ENCODE data around the gene COL4A1. TPM values are rescaled to one million over a fixed set of nuclear protein-coding genes. Genes with fewer than 3 reads are reported as not detected.

Gene COL4A1
- total RNA-seq, 3 donors from 2014 or later = 118 to 1,008 (median 370) TPM

- Histone ChIP-seq H3K4me3 (no peak overlapping the region), H3K27me3 (no peaks in the 10 kb centered on the region), H3K36me3 (no peaks in the 10 kb centered on the region), H3K9me3 (no peaks in the 10 kb centered on the region), H3K4me1 (no peaks in the 10 kb centered on the region), H3K27ac (no peak overlapping the region)
- intact Hi-C loops (cut with DNase I; ENCODE audit: low total_unique reads) = no loop called here
- no peak for TF ChIP-seq POLR2A (IDR thresholded peaks at IDR 0.05)
- no peak for TF ChIP-seq CTCF (IDR thresholded peaks at IDR 0.05)
- TF ChIP-seq POLR2AphosphoS5 (IDR thresholded peaks at IDR 0.05) = no peak
- no peak for DNase-seq (ENCODE audit: low spot score in 2 of 2)
Observed at GRCh38 chr13:110290826-110291225, 16.1 kb downstream of the COL4A1 start.

DNA sequence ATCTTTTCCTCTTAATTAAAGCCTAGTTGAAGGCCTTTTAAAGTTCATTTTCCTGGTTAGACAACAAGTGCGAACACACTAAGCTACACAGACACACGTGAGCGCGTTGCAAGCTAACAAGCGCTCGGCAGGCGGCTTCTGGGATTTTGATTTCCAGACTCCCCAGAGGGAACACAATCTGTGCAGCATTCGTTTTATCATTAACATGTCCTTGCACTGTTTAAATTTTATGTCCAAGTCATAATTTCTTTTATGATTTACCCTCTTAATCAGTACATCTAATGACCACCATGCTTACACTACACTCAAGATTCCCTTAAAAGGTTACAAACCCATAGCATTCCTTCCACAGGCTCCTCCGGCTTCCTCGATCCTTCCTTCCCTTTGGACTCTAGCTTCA is 16.8 kb downstream of the COL4A1 start:
- no peak for TF ChIP-seq POLR2A (IDR thresholded peaks at IDR 0.05)
- no peak for TF ChIP-seq POLR2AphosphoS5 (IDR thresholded peaks at IDR 0.05)
- no peak for TF ChIP-seq CTCF (IDR thresholded peaks at IDR 0.05)
- Histone ChIP-seq H3K36me3 (no peaks in the 10 kb centered on the region), H3K9me3 (no peaks in the 10 kb centered on the region), H3K4me3 (no peak overlapping the region), H3K4me1 (no peaks in the 10 kb centered on the region), H3K27me3 (no peaks in the 10 kb centered on the region), H3K27ac (no peak overlapping the region)
- intact Hi-C loops (cut with DNase I; ENCODE audit: low total_unique reads) = no loop called here
- no peak for DNase-seq (ENCODE audit: low spot score in 2 of 2)

- H3K9me3 ChIP-seq = no peaks in the 10 kb centered on the region
- TF ChIP-seq POLR2A (IDR thresholded peaks at IDR 0.05) (no peak), POLR2AphosphoS5 (IDR thresholded peaks at IDR 0.05) (no peak), CTCF (IDR thresholded peaks at IDR 0.05) (no peak)
- no peaks in the 10 kb centered on the region for H3K4me1 ChIP-seq
- H3K36me3 ChIP-seq = no peaks in the 10 kb centered on the region
- no peaks in the 10 kb centered on the region for H3K27me3 ChIP-seq
- H3K27ac ChIP-seq = no peak overlapping the region
- DNase-seq (ENCODE audit: low spot score in 2 of 2) = no peak
- intact Hi-C loops (cut with DNase I; ENCODE audit: low total_unique reads) = no loop called here
- no peak overlapping the region for H3K4me3 ChIP-seq
Observed at GRCh38 chr13:110289661-110290060, 17.3 kb downstream of the COL4A1 start.

DNA sequence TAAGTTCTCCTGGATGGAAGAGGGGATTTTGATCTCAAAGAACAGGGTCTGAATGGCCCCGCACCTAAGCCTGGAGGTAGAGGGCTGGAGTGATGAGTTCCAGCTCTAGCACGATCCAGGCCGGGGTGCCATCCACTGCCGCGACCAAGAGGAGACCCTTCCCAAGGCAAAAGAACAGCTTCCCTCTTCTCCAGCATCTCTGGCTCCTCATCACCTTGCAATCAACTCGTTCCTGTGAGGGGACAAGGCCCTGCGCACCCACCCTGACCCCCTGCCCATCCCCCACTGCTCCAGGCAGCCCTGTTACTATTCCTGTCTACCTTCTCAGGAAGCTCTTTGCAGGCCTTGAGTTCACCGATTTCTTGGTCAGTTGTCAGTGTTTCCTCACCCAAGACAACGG is 17.8 kb downstream of the COL4A1 start:
- DNase-seq (ENCODE audit: low spot score in 2 of 2) = no peak
- Histone ChIP-seq H3K9me3 (no peaks in the 10 kb centered on the region), H3K27ac (no peak overlapping the region), H3K4me3 (no peak overlapping the region), H3K36me3 (no peaks in the 10 kb centered on the region), H3K27me3 (no peaks in the 10 kb centered on the region), H3K4me1 (no peaks in the 10 kb centered on the region)
- TF ChIP-seq CTCF (IDR thresholded peaks at IDR 0.05) (no peak), POLR2AphosphoS5 (IDR thresholded peaks at IDR 0.05) (no peak), POLR2A (IDR thresholded peaks at IDR 0.05) (no peak)
- intact Hi-C loops (cut with DNase I; ENCODE audit: low total_unique reads) = no loop called here

- H3K4me3 ChIP-seq = no peak overlapping the region
- no peak for TF ChIP-seq POLR2A (IDR thresholded peaks at IDR 0.05)
- TF ChIP-seq POLR2AphosphoS5 (IDR thresholded peaks at IDR 0.05) = no peak
- no peak for TF ChIP-seq CTCF (IDR thresholded peaks at IDR 0.05)
- H3K27me3 ChIP-seq = no peaks in the 10 kb centered on the region
- intact Hi-C loops (cut with DNase I; ENCODE audit: low total_unique reads) = no loop called here
- H3K9me3 ChIP-seq = no peaks in the 10 kb centered on the region
- H3K4me1 ChIP-seq = no peaks in the 10 kb centered on the region
- no peaks in the 10 kb centered on the region for H3K36me3 ChIP-seq
- no peak for DNase-seq (ENCODE audit: low spot score in 2 of 2)
- H3K27ac ChIP-seq = no peak overlapping the region
Observed at GRCh38 chr13:110286833-110287819, 19.8 kb downstream of the COL4A1 start.
